ENCODE data around the gene FYN.

FYN gene

GRCh38 chr6:111854683-111855082 is 18.6 kb downstream of the FYN start:
- TF ChIP-seq, protein P1, sequence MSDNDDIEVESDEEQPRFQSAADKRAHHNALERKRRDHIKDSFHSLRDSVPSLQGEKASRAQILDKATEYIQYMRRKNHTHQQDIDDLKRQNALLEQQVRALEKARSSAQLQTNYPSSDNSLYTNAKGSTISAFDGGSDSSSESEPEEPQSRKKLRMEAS (IDR thresholded peaks at IDR 0.05; ENCODE audit: low read depth, low read length): no peak
- TF ChIP-seq, protein P2, sequence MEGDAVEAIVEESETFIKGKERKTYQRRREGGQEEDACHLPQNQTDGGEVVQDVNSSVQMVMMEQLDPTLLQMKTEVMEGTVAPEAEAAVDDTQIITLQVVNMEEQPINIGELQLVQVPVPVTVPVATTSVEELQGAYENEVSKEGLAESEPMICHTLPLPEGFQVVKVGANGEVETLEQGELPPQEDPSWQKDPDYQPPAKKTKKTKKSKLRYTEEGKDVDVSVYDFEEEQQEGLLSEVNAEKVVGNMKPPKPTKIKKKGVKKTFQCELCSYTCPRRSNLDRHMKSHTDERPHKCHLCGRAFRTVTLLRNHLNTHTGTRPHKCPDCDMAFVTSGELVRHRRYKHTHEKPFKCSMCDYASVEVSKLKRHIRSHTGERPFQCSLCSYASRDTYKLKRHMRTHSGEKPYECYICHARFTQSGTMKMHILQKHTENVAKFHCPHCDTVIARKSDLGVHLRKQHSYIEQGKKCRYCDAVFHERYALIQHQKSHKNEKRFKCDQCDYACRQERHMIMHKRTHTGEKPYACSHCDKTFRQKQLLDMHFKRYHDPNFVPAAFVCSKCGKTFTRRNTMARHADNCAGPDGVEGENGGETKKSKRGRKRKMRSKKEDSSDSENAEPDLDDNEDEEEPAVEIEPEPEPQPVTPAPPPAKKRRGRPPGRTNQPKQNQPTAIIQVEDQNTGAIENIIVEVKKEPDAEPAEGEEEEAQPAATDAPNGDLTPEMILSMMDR (IDR thresholded peaks at IDR 0.05; ENCODE audit: low read depth, low read length): no peak
- TF ChIP-seq POLR2A (IDR thresholded peaks at IDR 0.05; ENCODE audit: extremely low read depth, insufficient read length): no peak
- no peak for TF ChIP-seq MYC (IDR thresholded peaks at IDR 0.05; ENCODE audit: low read depth, low read length)
- no peak overlapping the region for H3K4me3 ChIP-seq (ENCODE audit: low read depth, low read length)
- DNase-seq (ENCODE audit: low read depth): no peak

DNA sequence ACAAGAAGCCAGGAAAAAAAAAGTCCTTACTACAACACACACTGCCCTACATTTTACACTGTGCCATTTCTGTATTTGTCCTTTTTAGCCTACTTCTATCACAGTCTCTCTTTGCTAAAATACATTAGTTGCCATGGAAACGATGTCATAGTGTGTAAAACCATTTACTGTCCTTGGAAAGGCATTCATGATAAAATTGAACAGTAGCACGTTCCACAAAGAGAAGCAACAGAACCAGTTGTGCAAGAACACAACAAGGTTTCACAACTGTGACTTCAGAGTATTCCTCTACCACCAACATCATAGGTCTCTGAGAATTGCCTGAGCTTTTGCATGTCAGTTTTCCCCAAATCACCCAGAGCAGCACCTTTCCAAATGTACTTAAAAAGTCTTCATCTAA is 20.5 kb downstream of the FYN start:
- DNase-seq (ENCODE audit: low read depth): peak; percentile 62
- H3K4me3 ChIP-seq (ENCODE audit: low read depth, low read length): no peak overlapping the region
- TF ChIP-seq, protein P2 (IDR thresholded peaks at IDR 0.05; ENCODE audit: low read depth, low read length): no peak
- TF ChIP-seq, protein P1 (IDR thresholded peaks at IDR 0.05; ENCODE audit: low read depth, low read length): no peak
- TF ChIP-seq MYC (IDR thresholded peaks at IDR 0.05; ENCODE audit: low read depth, low read length) (no peak), POLR2A (IDR thresholded peaks at IDR 0.05; ENCODE audit: extremely low read depth, insufficient read length) (no peak)

DNA sequence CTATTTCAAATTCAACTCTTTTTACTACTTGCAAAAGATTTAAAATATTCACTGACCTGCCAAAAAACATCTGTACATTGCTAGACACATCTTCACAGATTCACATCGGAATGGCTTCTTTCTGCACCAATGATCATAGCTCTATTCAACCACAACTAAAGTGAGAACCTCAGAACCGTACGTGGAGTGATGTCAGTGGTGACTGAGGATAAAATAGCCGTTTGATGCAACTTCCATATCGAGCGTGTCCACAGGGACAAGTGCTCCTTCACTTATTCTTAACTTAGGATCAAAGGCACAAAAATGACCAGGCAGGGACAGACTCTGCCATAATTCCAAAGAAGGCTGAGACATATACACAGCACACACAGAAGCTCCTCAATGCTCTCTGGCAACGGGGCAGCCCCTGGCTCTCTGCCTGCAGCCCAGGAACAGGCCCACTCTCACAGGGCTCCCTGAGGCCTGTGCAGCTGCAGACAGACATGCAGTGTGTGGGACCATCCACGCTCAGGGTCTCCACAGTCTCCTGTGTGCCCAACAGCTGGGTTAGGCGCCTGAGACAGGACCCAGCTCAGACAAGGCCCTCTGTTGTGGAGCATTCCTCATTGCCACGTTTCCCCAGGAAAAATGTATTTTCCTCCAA is 22.8 kb downstream of the FYN start:
- H3K4me3 ChIP-seq (ENCODE audit: low read depth, low read length): no peak overlapping the region
- DNase-seq (ENCODE audit: low read depth): no peak
- TF ChIP-seq, protein P2 (IDR thresholded peaks at IDR 0.05; ENCODE audit: low read depth, low read length): no peak
- TF ChIP-seq MYC (IDR thresholded peaks at IDR 0.05; ENCODE audit: low read depth, low read length) (no peak), POLR2A (IDR thresholded peaks at IDR 0.05; ENCODE audit: extremely low read depth, insufficient read length) (no peak)
- TF ChIP-seq, protein P1 (IDR thresholded peaks at IDR 0.05; ENCODE audit: low read depth, low read length): no peak

DNA sequence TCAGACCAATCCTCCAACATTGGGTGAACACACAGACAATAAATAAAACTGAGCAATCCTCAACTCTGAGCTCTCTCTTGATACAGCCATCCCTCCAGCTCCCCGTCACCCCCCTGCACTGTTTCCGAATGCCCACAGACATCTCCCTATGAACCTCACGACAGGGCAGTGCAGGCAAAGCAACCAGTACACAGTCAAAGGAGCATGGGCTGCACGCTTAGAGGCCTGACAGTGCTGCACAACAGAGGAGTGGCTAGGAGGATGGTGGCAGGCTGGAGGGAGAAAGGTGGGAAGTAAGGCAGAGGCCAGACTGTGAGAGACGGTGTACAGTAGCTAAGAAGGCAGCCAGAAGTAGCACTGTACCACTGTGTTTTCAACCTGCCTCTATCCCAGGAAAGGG is 24.0 kb downstream of the FYN start:
- H3K4me3 ChIP-seq (ENCODE audit: low read depth, low read length): no peak overlapping the region
- TF ChIP-seq, protein P2 (IDR thresholded peaks at IDR 0.05; ENCODE audit: low read depth, low read length): no peak
- TF ChIP-seq, protein P1 (IDR thresholded peaks at IDR 0.05; ENCODE audit: low read depth, low read length): no peak
- no peak for TF ChIP-seq POLR2A (IDR thresholded peaks at IDR 0.05; ENCODE audit: extremely low read depth, insufficient read length)
- TF ChIP-seq MYC (IDR thresholded peaks at IDR 0.05; ENCODE audit: low read depth, low read length): no peak
- no peak for DNase-seq (ENCODE audit: low read depth)

- DNase-seq (ENCODE audit: low read depth): no peak
- TF ChIP-seq POLR2A (IDR thresholded peaks at IDR 0.05; ENCODE audit: extremely low read depth, insufficient read length): no peak
- TF ChIP-seq, protein P1 (IDR thresholded peaks at IDR 0.05; ENCODE audit: low read depth, low read length): no peak
- TF ChIP-seq, protein P2 (IDR thresholded peaks at IDR 0.05; ENCODE audit: low read depth, low read length): no peak
- TF ChIP-seq MYC (IDR thresholded peaks at IDR 0.05; ENCODE audit: low read depth, low read length): no peak
- H3K4me3 ChIP-seq (ENCODE audit: low read depth, low read length): no peak overlapping the region
Observed at GRCh38 chr6:111848262-111848812, 24.9 kb downstream of the FYN start.
